Measurements from ENCODE around the gene ANKRD11.
"Not testable (repeated sequence)": the region's sequence is repeated elsewhere in the genome, so short reads cannot be mapped to it uniquely, and the experiment has no call there.

ANKRD11 gene

DNA sequence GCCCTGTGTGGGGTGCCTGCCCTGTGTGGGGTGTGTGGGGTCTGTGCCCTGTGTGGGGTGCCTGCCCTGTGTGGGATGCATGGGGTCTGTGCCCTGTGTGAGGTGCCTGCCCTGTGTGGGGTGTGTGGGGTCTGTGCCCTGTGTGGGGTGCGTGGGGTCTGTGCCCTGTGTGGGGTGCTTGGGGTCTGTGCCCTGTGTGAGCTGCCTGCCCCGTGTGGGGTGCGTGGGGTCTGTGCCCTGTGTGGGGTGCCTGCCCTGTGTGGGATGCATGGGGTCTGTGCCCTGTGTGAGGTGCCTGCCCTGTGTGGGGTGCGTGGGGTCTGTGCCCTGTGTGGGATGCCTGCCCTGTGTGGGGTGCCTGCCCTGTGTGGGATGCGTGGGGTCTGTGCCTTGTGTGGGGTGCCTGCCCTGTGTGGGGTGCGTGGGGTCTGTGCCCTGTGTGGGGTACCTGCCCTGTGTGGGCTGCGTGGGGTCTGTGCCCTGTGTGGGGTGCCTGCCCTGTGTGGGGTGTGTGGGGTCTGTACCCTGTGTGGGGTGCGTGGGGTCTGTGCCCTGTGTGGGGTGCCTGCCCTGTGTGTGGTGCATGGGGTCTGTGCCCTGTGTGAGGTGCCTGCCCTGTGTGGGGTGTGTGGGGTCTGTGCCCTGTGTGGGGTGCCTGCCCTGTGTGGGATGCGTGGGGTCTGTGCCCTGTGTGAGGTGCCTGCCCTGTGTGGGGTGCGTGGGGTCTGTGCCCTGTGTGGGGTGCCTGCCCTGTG, 190.8 kb downstream of the ANKRD11 start:
- not testable (repeated sequence) for DNase-seq (ENCODE audit: low read depth in 3 of 3)

DNA sequence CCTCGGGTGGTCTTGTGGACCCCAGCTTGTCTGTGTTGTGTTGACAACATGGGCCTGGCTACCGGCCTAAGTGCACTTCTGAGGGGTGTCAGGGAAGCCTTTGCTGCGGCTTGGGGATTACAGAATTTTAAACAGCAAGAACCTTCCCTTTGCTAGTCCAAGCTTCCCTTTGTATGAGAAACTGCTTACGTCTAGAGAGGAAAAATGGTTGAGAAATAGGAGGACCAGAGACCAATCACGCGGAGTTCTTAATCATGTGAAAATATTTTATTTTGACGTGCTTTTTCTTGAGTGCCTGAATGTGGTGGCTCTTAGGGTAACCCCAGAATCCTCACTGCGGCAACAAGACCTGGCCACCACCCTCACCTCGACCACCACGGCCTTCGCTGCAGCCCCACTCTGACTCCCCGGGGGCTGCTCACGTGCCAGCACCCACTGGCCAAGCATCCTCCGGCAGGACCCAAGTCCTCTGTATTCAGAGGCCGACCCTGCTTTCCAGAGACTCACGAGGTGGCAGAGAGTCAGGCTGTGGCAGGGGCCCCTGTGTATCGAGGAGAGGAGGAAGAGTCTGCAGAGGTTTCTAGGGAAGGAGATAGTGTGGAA, 191.6 kb downstream of the ANKRD11 start:
- DNase-seq (ENCODE audit: low read depth in 3 of 3) = no peak

DNA sequence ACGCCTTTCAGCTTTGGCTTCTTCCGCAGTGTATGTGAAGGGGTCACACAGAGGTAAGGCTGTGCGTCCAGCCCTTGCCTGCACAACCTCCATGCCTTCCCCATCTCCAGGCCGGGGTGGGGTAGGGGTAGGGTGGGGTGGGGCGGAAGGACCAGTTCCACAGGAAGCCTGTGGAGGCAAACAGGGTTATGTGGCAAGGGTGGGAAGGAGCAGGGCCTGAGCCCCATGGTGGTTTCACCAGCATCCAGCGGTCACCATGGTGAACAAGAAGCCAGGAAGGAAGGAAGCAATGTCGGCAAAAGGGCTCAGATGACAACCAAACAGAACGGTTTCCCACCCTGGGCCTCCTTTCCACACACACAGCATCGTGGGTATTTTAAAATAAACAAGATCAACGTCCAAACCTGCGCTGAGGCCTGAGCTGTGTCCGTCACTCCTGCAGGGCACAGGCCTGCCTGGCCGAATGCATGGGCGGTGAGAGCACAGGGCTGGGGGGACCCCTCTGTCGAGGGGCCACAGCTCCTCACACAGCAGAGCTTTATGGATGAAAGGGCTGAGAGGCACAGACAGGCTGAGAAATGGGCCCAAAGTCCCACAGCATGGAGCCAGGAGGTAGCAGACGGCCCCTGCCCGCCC, 192.3 kb downstream of the ANKRD11 start:
- no peak for DNase-seq (ENCODE audit: low read depth in 3 of 3)

- no peak for DNase-seq (ENCODE audit: low read depth in 3 of 3)
These were observed 193.0 kb downstream of the ANKRD11 start for GRCh38 chr16:89297156-89297874.

DNA sequence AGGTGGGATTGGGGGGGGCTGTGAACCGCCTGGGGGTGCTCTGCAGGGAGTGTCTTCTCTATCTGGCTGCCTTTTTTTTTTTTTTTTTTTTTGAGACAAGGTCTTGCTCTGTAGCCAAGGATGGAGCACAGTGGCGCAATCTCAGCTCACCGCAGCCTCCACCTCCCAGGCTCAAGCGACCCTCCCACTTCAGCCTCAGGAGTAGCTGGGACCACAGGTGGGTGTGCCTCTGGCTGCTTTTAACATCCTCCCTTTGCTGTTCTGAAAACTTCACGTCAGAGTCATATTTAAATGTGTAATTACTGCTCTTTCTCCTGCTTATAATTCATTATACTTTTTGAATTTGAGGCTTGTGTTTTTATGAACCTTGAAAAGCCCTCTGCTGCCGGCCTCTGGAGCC, 194.4 kb downstream of the ANKRD11 start:
- DNase-seq (ENCODE audit: low read depth in 3 of 3) = no peak

DNA sequence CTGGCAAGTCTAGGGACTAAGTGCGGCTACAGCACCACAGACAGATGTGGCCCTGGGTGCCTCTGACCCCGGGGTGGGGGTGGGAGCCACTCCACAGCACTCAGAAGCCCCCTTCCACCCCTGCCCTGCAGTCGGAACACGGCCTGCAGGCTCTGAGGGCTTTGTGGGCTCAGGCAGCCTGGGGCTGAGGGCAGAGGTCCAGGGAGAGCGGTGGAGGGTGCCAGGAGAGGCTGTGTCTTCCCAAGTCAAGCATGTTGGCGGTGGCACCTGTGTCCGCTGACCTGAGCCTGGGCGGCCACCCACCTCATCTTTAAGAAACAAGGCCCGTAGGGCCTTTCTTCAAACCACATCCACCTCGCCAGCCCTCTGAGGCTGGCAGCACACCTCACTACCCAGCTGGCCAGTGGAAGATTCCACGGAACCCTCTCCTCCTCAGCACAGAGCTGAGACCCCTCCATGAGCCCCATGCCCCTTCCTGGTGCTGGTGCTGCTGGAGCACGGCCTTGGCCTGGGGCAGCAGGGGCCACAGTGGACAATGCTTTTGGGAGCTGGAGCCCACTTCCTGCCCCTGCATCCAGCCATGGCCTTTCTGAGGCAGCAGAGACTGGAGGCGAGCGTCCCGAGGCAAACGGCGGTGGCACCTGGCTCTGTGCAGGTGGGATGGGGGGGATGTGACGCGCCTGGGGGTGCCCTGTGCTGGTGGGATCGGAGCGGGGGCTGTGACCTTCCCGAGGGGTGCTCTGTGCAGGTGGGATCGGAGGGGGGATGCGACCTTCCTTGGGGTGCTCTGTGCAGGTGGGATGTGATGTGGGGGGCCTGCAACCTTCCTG, 195.1 kb downstream of the ANKRD11 start:
- DNase-seq (ENCODE audit: low read depth in 3 of 3) = no peak

DNA sequence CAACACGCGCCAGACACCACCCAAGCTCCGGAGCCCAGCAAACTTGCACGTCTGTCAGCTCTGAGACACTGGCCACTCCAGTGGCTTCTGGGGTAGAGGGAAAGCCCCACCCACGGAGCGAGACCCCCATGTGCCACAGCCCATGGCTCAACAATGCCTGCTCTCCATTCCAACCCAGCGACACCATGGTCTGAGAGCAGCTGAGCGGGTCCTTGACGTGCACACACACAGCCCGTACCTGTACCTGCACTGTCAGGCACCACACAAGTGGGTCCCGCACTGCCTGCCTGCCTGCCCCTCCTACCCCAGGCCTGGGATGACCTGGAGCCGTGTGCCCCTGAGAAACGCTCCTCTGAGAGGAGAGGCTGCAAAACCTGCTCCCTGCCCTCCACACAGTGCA, 195.9 kb downstream of the ANKRD11 start:
- DNase-seq (ENCODE audit: low read depth in 3 of 3) = no peak

DNA sequence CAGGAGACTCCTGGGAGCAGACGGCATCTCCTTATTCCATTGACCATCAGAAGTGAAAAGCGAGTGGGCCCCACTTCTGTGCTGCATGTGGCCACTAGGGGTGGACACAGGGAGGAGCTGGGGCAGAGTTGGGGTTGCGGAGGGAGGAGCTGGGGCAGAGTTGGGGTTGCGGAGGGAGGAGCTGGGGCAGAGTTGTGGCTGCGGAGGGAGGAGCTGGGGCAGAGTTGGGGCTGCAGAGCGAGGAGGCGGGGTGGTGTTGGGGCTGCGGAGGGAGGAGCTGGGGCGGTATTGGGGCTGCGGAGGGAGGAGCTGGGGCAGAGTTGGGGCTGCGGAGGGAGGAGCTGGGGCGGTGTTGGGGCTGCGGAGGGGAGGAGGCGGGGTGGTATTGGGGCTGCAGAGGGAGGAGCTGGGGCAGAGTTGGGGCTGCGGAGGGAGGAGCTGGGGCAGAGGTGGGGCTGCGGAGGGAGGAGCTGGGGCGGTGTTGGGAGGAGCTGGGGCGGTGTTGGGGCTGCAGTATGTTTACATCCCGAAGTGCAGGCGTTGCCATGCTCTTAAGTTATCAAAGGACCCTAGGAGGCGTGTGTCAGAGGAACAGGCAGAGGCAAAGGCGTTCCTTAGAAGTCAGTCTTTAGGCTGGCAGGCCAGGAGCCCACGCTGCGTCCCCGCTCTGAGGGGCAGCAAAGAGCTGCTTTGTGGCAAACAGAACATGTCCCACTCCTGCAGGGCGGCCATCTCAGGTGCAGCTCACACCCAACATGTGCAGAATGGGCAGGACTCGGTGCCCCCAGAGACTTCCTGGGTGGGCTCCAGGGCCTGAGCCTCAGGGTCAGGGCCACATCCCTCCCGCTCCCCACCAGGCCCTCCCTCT, 196.9 kb downstream of the ANKRD11 start:
- DNase-seq (ENCODE audit: low read depth in 3 of 3) = no peak

- no peak for DNase-seq (ENCODE audit: low read depth in 3 of 3)
These were observed 197.8 kb downstream of the ANKRD11 start for GRCh38 chr16:89292443-89293078.

DNA sequence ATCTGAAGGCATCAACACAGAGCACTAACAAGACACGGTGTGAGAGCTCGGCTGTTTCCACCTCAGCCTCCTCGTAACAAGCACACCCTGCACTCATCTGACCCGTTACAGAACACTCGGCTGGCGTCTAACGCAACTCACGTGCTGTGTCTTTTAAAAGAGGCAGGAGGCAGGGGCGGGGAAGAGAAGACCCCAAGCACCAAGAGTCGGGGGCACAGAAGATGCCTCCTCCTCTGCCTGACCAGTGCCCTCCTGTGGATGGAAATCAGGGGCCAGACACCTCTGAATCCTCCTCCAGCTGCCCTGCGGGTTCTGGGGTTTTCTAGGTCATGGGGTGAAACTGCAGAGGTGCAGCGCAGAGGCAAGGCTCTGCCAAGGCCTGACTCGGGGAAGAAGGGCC, 198.6 kb downstream of the ANKRD11 start:
- no peak for DNase-seq (ENCODE audit: low read depth in 3 of 3)

- no peak for DNase-seq (ENCODE audit: low read depth in 3 of 3)
These were observed 199.0 kb downstream of the ANKRD11 start for GRCh38 chr16:89291363-89291762.

DNA sequence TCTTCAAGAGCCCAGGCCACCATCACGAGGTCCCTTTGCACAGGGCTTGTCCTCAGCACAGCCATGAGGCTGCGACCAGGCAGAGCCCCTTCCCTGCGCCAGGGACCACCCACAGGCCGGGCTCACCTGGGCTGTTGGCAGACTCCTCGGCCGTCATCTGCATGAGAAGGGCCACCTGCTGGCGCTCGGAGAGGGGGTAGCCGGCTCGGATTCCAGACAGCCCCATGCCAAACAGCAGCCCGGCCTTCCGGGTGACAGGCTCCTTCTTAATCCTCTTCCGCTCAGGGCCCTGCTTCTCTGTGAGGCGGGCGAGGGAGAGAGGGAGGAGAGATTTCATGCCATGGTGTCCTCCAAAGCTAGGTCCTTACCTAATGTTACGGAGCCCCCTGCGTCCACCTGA, 199.5 kb downstream of the ANKRD11 start:
- no peak for DNase-seq (ENCODE audit: low read depth in 3 of 3)

GRCh38 chr16:89290472-89290871, 199.9 kb downstream of the ANKRD11 start:
- no peak for DNase-seq (ENCODE audit: low read depth in 3 of 3)

DNA sequence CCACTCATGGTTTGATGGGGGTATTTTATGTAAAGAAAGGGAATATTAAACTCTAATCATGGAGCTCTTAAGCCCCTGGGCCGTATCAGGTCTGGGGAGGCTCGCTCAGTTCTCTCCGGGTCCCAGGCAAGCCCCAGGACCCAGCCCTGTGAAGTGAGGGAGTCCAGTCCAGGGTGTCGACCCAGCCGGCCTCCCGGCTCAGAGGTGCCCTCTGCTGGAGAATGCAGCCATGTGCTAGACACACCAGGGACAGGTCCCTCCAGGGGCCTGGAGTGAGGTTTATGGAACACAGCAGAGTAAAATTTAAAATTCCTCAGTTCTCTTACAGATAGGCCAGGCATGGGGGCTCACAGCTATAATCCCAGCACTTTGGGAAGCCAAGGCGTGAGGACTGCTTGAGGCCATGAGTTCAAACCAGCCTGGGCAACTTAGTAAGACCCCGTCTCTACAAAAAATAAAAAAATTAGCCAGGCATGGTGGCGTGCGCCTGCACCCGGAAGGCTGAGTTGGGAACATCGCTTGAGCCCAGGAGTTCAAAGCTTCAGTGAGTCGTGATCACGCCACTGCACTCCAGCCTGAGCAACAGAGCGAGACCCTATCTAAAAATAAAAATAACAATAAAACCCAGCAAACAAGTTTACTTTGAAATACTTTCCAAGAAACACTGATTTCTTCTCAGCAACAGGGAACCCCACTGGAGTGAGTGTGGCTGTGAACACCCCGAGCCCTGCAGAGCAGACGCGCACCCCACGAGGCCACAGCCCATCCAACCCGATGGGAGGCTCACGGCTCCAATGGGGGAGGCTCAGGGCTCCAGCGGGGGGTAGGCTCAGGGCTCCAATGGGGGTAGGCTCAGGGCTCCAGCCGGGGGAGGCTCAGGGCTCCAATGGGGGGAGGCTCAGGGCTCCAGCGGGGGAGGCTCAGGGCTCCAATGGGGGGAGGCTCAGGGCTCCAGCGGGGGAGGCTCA, 200.6 kb downstream of the ANKRD11 start:
- peak; percentile 54 to 69 (median 60) for DNase-seq (ENCODE audit: low read depth in 3 of 3)

DNA sequence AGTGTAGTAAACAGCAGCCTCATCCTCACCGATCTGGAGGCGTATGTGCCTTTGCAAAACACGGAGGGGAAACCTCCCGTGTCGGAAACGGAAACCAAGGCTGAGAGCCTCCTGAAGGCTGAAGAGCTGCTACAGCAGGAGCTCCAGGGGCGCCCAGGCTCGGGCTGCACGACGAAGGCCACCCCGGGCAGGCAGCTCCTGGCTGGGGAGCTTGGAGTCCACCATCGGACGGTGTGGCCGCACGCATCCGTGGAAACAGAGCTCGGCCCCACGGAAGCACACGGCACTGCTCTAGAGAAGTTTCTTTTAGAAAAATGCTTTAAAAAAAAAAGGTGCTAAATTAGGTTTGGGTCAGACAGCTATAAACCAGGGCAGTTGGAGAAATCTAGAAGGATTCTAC, 201.4 kb downstream of the ANKRD11 start:
- DNase-seq (ENCODE audit: low read depth in 3 of 3) = no peak

DNA sequence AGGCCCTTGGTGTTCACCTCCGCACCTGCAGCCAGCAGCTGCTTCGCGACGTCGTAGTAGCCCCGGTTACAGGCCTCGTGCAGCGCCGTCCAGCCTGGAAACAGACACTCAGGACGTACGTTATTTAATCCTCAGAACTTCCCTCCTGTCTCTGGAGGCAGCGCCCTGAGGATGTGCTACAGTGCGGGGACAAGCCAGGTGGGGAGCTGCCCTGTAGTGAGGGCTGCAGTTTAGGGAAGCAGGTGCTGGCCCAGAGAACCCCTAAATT, 201.8 kb downstream of the ANKRD11 start:
- DNase-seq (ENCODE audit: low read depth in 3 of 3) = no peak

GRCh38 chr16:89287777-89288576, 202.4 kb downstream of the ANKRD11 start:
- DNase-seq (ENCODE audit: low read depth in 3 of 3) = no peak

- DNase-seq (ENCODE audit: low read depth in 3 of 3) = no peak
These were observed 204.3 kb downstream of the ANKRD11 start for GRCh38 chr16:89286096-89286495.

All from stimulated activated CD4-positive, alpha-beta T cell treated with anti-CD3 and anti-CD28 coated beads, TNF-alpha, amount 100 ng/mL, for 48 hours (primary cell).